Measurements from ENCODE around the gene ARHGAP33.
"Not testable (repeated sequence)": the region's sequence is repeated elsewhere in the genome, so short reads cannot be mapped to it uniquely, and the experiment has no call there.

- TF ChIP-seq POLR2AphosphoS5 (IDR thresholded peaks at IDR 0.05; ENCODE audit: low read depth, low read length); POLR2A (IDR thresholded peaks at IDR 0.05; ENCODE audit: low read depth, low read length); TAF1 (IDR thresholded peaks at IDR 0.05; ENCODE audit: borderline replicate concordance, low read depth, low read length): not testable (repeated sequence)
Measured at GRCh38 chr19:35836096-35836495, 60.7 kb downstream of the ARHGAP33 start.

Measured in GM12892 (cell line).